Kidney epithelial cell (primary cell): ENCODE data around the gene ZFP57. TPM values are rescaled to one million over a fixed set of nuclear protein-coding genes. Genes with fewer than 3 reads are reported as not detected.

ENCODE experiments used
- DNase-seq: peaks from one replicate; pipeline ENCODE4 v3.0.0-alpha.2; 2010; ENCODE audit warnings: low read depth
- H3K27me3 ChIP-seq: 2 replicates; pipeline ENCODE4 v1.6.0; 2011; ENCODE audit warnings: low read length; ENCODE audit not compliant: control insufficient read depth, insufficient read depth
- H3K36me3 ChIP-seq: 2 replicates; pipeline ENCODE4 v1.5.1; 2011; ENCODE audit warnings: low read length; ENCODE audit not compliant: control insufficient read depth, insufficient read depth
- H3K4me3 ChIP-seq: 2 replicates; pipeline ENCODE4 v1.5.1; 2011; ENCODE audit warnings: low read depth, mild to moderate bottlenecking, control low read depth, low read length
- CTCF ChIP-seq: IDR thresholded peaks from 2 replicates; pipeline ENCODE4 v1.5.1; 2011; ENCODE audit warnings: mild to moderate bottlenecking, moderate library complexity, low read length, control low read depth, inconsistent platforms; ENCODE audit not compliant: insufficient read depth, poor library complexity, severe bottlenecking
- total RNA-seq: library from RNA; depleted of rRNA; stranded (reverse); fragments of >200 nt; gene quantifications from 2 replicates; pipeline ENCODE4 v1.2.3, GENCODE V29; 2015

The ZFP57 gene
- total RNA-seq, 1 donor from 2014 or later, result 0.08 TPM

GRCh38 chr6:29655658-29656057 lies 25.3 kb downstream of the ZFP57 start:
- Histone ChIP-seq H3K27me3 (peaks cover 7% of the 10 kb centered on the region), H3K4me3 (no peak overlapping the region), H3K36me3 (no peaks in the 10 kb centered on the region)
- DNase-seq, result no peak
- TF ChIP-seq CTCF, result no peak

GRCh38 chr6:29653452-29654038 lies 27.4 kb downstream of the ZFP57 start:
- DNase-seq, result no peak
- Histone ChIP-seq H3K4me3 (no peak overlapping the region), H3K27me3 (peaks cover 7% of the 10 kb centered on the region), H3K36me3 (no peaks in the 10 kb centered on the region)
- peak; percentile 67 for TF ChIP-seq CTCF

DNA sequence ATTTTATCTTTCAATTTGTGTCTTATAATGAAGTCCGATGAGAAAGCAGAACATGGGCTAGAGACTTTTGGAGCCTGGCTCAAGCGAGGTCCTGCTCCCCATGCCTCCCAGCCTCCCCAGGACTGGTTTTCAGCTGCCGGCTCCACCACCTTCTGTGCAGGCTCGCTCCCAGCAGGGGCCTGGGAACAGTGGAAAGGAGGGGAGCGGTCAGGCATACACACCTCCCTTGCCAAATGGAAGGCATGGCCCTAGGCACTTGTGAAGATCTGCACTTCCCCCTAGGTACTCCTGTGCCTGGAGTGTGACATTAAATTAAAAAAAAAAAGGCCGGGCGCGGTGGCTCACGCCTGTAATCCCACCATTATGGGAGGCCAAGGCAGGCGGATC lies 28.8 kb downstream of the ZFP57 start:
- no peak for DNase-seq
- TF ChIP-seq CTCF, result no peak
- Histone ChIP-seq H3K27me3 (peaks cover 7% of the 10 kb centered on the region), H3K4me3 (no peak overlapping the region), H3K36me3 (no peaks in the 10 kb centered on the region)

GRCh38 chr6:29651413-29652197 lies 29.3 kb downstream of the ZFP57 start:
- peak; percentile 58 for TF ChIP-seq CTCF
- Histone ChIP-seq H3K4me3 (no peak overlapping the region), H3K27me3 (peaks cover 4% of the 10 kb centered on the region), H3K36me3 (no peaks in the 10 kb centered on the region)
- DNase-seq, result no peak

DNA sequence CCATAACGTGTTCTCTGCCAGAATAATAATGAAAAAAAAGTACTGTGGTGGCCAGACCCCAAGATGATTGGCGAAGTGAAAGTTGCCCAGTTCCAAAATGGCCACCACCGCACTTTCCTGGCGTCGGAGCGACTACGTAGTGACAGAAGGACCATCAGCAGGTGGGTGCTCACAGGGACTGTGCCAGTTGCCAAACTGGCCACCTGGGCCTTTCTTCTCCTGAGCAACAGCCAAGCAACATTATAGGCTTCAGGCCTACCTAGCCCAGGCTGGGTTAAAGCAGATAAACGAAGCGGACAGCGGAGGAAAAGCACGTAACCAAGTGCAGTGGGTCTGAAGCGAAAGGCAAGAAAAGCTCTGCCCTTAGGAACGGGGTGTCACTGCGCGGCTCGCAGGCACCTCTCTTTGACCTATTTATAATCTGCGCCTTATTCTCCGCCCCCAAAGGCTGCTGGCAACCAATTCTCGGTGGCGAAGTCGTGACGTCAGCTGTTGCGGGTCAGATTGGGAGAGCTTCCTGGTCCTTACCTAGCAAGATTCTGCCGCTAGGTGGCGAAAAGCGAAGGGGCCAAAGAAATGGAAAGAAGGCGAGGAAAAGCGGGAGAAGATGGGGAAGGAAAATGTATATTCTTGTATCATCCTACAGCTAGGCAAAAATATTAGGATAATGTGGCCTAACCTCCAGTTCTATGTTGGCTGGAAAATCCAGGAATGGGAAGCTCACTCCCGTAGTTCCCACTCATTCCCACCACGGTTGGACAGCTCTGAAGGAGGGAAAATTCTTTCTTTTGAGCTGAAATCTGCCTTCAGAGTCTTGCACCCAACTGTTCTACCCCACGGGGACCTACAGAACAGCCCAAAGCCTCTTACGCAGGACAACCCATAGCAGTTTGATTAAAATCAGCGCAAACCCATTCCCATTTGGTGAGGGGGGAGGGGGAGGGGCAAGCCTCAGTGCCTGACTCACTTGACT lies 31.0 kb downstream of the ZFP57 start:
- peak; percentile 81 for DNase-seq
- peak overlapping the region; percentile 31 for H3K4me3 ChIP-seq
- TF ChIP-seq CTCF, result peak; percentile 94

More for the DNA sequence above, 31.0 kb downstream of the ZFP57 start:
- Histone ChIP-seq H3K36me3 (no peaks in the 10 kb centered on the region), H3K27me3 (peaks cover 2% of the 10 kb centered on the region)
